Measurements from ENCODE around the gene FARP2. TPM values are rescaled to one million over a fixed set of nuclear protein-coding genes. Genes with fewer than 3 reads are reported as not detected.
"Not testable (repeated sequence)": the region's sequence is repeated elsewhere in the genome, so short reads cannot be mapped to it uniquely, and the experiment has no call there.

FARP2 gene
- total RNA-seq, 1 donor from 2014 or later = 57.1 TPM

DNA sequence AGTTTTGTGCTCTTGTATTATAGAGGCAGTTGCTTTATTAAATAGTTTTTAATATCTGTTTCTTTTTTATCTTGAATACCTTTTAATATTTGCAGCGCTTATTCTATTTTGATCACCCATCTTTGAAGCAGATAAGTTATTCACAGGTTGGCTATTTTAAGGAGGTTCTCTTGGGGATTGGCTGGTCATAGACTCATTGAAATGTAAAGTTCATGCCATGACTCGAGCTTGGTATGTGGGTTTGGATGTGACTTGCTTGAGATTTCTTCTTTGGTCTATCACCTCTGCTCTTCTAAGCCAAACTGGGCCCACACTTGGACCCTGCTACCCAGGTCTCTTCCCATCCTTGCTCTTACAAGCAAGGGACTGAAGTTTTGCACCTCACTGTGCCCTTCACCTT lies 33.6 kb downstream of the FARP2 start:
- H3K36me3 Mint-ChIP-seq (ENCODE audit: low read depth) = peaks cover 3% of the 10 kb centered on the region
- no peak for TF ChIP-seq CTCF (IDR thresholded peaks at IDR 0.05)
- no peak for DNase-seq (ENCODE audit: low spot score)
- H3K27me3 Mint-ChIP-seq (ENCODE audit: low read depth) = no peaks in the 10 kb centered on the region
- peaks cover 30% of the 10 kb centered on the region for H3K4me1 Mint-ChIP-seq (ENCODE audit: low read depth)
- no peak overlapping the region for H3K27ac Mint-ChIP-seq (ENCODE audit: unreplicated experiment)
- no peak overlapping the region for H3K4me3 Mint-ChIP-seq (ENCODE audit: unreplicated experiment)
- H3K9me3 Mint-ChIP-seq (ENCODE audit: low read depth) = no peaks in the 10 kb centered on the region

- TF ChIP-seq CTCF (IDR thresholded peaks at IDR 0.05) = no peak
- Mint-ChIP-seq H3K27ac (ENCODE audit: unreplicated experiment) (no peak overlapping the region), H3K27me3 (ENCODE audit: low read depth) (no peaks in the 10 kb centered on the region), H3K9me3 (ENCODE audit: low read depth) (no peaks in the 10 kb centered on the region), H3K36me3 (ENCODE audit: low read depth) (peaks cover 6% of the 10 kb centered on the region), H3K4me3 (ENCODE audit: unreplicated experiment) (no peak overlapping the region), H3K4me1 (ENCODE audit: low read depth) (peaks cover 27% of the 10 kb centered on the region)
- DNase-seq (ENCODE audit: low spot score) = no peak
Measured at GRCh38 chr2:241390301-241391206, 34.5 kb downstream of the FARP2 start.

DNA sequence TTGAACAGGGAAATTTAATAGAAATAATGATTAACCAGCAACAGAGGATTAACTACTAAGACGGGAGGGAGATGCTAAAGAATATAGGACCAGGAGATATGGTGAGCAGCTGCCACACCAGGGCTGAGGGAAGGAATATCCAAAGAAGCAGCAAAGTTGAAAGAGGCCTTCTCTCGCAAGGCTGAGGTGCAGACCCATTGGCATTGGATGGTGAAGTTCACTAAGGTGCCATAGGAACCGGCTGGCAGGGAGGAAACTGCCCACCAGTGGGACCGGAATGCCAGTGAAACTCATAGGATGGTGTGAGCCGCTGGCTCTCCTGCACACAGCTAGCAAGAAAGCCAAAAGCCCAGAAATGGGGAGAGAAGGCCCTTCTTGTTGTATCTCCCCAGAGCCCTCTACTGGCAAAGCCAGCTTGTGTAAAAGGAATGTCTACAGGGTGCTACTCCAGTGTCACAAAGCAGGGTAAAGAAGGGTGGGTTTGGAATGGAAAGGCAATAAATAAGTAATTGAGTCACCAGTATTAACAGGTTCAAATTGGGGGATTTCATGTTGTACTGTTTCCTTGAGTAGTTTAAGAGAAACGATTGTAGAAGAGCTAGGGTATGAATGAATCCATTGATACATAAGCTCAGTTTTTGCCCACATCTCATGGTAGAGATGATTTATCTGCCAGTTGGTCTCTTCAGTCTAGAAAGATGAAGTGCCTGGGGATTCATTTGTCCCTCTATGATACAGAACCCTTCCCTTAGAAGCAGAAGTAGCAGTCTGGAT lies 36.0 kb downstream of the FARP2 start:
- H3K27ac Mint-ChIP-seq (ENCODE audit: unreplicated experiment) = no peak overlapping the region
- DNase-seq (ENCODE audit: low spot score) = no peak

GRCh38 chr2:241392753-241393152 lies 36.7 kb downstream of the FARP2 start:
- not testable (repeated sequence) for H3K36me3 Mint-ChIP-seq (ENCODE audit: low read depth); H3K27ac Mint-ChIP-seq (ENCODE audit: unreplicated experiment); DNase-seq (ENCODE audit: low spot score); H3K27me3 Mint-ChIP-seq (ENCODE audit: low read depth); H3K9me3 Mint-ChIP-seq (ENCODE audit: low read depth); H3K4me3 Mint-ChIP-seq (ENCODE audit: unreplicated experiment)
- peaks cover 15% of the 10 kb centered on the region for H3K4me1 Mint-ChIP-seq (ENCODE audit: low read depth)

More for the DNA sequence above, 36.0 kb downstream of the FARP2 start:
- peak; percentile 69 for TF ChIP-seq CTCF (IDR thresholded peaks at IDR 0.05)
- Mint-ChIP-seq H3K27me3 (ENCODE audit: low read depth) (no peaks in the 10 kb centered on the region), H3K9me3 (ENCODE audit: low read depth) (no peaks in the 10 kb centered on the region), H3K4me1 (ENCODE audit: low read depth) (peaks cover 15% of the 10 kb centered on the region), H3K4me3 (ENCODE audit: unreplicated experiment) (no peak overlapping the region), H3K36me3 (ENCODE audit: low read depth) (peaks cover 8% of the 10 kb centered on the region)

DNA sequence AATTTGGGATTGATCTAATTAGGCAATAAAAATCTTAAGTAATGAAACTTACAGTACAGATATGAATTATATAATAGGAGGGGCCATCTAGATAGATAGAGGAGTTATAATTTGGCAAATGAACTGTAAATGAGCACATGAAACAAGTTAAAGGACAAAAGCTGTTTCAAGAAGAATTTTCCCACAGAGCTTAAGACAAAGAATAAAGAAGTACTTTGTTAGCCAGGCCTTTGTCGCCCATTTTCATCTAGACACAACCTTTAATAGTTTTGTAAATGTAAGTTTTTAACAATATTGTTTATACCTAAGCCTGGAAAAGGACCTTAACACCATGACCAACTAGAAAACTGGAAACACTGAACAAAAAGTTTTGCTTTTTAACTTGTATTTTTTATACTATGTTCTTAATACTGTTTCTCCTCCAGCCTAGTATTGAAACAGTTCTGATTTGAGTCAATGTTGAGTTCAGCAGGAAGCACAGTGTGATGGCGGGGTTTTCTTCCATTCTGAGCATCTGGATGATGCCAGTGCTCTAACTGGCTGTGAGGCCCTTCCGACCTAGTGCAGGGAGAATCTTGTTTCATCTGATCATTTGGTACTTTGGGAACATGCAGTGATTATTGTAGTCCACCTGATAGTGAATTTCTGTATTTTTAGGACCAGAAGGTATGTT lies 37.6 kb downstream of the FARP2 start:
- Mint-ChIP-seq H3K9me3 (ENCODE audit: low read depth) (no peaks in the 10 kb centered on the region), H3K4me3 (ENCODE audit: unreplicated experiment) (no peak overlapping the region), H3K36me3 (ENCODE audit: low read depth) (peaks cover 8% of the 10 kb centered on the region), H3K27ac (ENCODE audit: unreplicated experiment) (no peak overlapping the region), H3K27me3 (ENCODE audit: low read depth) (no peaks in the 10 kb centered on the region), H3K4me1 (ENCODE audit: low read depth) (peaks cover 15% of the 10 kb centered on the region)
- TF ChIP-seq CTCF (IDR thresholded peaks at IDR 0.05) = no peak
- no peak for DNase-seq (ENCODE audit: low spot score)

- not testable (repeated sequence) for H3K27ac Mint-ChIP-seq (ENCODE audit: unreplicated experiment); H3K36me3 Mint-ChIP-seq (ENCODE audit: low read depth); DNase-seq (ENCODE audit: low spot score); H3K9me3 Mint-ChIP-seq (ENCODE audit: low read depth); H3K4me1 Mint-ChIP-seq (ENCODE audit: low read depth); H3K27me3 Mint-ChIP-seq (ENCODE audit: low read depth); H3K4me3 Mint-ChIP-seq (ENCODE audit: unreplicated experiment)
Measured at GRCh38 chr2:241396809-241397208, 40.7 kb downstream of the FARP2 start.

All from chondrocyte (in vitro differentiated cells).